Measurements from ENCODE around the gene RBMXL3. TPM values are rescaled to one million over a fixed set of nuclear protein-coding genes. Genes with fewer than 3 reads are reported as not detected.

RBMXL3 gene
- total RNA-seq, 1 experiment from 2014 or later = not detected

DNA sequence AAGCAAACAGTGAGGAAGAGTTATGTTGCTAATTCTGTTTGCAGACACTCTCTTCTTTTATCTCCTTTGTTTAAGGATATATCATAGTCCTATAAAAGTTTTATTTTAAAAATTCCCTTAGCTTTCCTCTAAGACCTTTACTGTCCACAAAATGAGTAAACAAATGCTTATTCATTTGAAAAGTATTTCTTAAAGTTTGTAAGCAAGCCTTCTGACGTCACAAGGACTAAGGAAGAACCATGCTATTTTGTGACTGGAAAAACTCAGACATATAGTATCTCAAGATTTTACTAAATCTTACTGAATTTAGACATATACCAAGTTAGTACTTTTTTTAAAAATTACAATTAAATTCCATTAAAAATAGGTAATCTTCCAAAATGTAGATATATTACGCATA, 5.2 kb upstream of the RBMXL3 start:
- Histone ChIP-seq H4K20me1 (ENCODE audit: control insufficient read depth, insufficient read depth, insufficient read length) (no peaks in the 10 kb centered on the region), H2BK20ac (ENCODE audit: low read depth, low read length, poor library complexity, severe bottlenecking) (no peak overlapping the region), H2BK5ac (ENCODE audit: insufficient read length, low read length) (no peak overlapping the region), H3K79me2 (ENCODE audit: insufficient read depth, low read length) (no peaks in the 10 kb centered on the region), H3K18ac (ENCODE audit: insufficient read length, low read depth, low read length) (no peak overlapping the region), H3K27me3 (ENCODE audit: insufficient read depth, low read length) (no peaks in the 10 kb centered on the region), H3K23me2 (ENCODE audit: insufficient read length, low read depth, low read length, poor library complexity, severe bottlenecking) (no peaks in the 10 kb centered on the region), H3K9me3 (ENCODE audit: control insufficient read depth, low read depth, low read length) (no peaks in the 10 kb centered on the region), H3K23ac (ENCODE audit: insufficient read length, low read depth, low read length) (no peak overlapping the region), H3K27ac (ENCODE audit: insufficient read length, low read depth, low read length) (no peak overlapping the region), H3K79me1 (ENCODE audit: insufficient read depth, low read depth, low read length, poor library complexity, severe bottlenecking) (no peaks in the 10 kb centered on the region), H2BK120ac (ENCODE audit: low read depth, low read length, poor library complexity, severe bottlenecking) (no peak overlapping the region), H3K4ac (ENCODE audit: low read depth, low read length) (no peak overlapping the region), H3K4me1 (ENCODE audit: insufficient read depth, low read length) (no peaks in the 10 kb centered on the region), H4K5ac (ENCODE audit: insufficient read length, low read depth, low read length) (no peak overlapping the region), H3K9ac (ENCODE audit: extremely low read depth, insufficient read length, low read length) (no peak overlapping the region), H2BK12ac (ENCODE audit: insufficient read length, low read depth, low read length) (no peak overlapping the region), H2AK5ac (ENCODE audit: insufficient read length, low read length) (no peak overlapping the region), H2BK15ac (ENCODE audit: low read depth, low read length) (no peak overlapping the region), H3K56ac (ENCODE audit: insufficient read length, low read depth, low read length) (no peak overlapping the region), H2AFZ (ENCODE audit: low read length) (no peak overlapping the region), H3T11ph (ENCODE audit: low read length) (no peak overlapping the region), H4K91ac (ENCODE audit: insufficient read length, low read depth, low read length) (no peak overlapping the region), H4K8ac (replicated peaks; ENCODE audit: insufficient read length, low read depth, low read length) (no peak overlapping the region), H3K4me2 (ENCODE audit: insufficient read depth, insufficient read length, low read length) (no peak overlapping the region), H3K14ac (ENCODE audit: insufficient read depth, low read length) (no peak overlapping the region)
- TF ChIP-seq, protein P1, sequence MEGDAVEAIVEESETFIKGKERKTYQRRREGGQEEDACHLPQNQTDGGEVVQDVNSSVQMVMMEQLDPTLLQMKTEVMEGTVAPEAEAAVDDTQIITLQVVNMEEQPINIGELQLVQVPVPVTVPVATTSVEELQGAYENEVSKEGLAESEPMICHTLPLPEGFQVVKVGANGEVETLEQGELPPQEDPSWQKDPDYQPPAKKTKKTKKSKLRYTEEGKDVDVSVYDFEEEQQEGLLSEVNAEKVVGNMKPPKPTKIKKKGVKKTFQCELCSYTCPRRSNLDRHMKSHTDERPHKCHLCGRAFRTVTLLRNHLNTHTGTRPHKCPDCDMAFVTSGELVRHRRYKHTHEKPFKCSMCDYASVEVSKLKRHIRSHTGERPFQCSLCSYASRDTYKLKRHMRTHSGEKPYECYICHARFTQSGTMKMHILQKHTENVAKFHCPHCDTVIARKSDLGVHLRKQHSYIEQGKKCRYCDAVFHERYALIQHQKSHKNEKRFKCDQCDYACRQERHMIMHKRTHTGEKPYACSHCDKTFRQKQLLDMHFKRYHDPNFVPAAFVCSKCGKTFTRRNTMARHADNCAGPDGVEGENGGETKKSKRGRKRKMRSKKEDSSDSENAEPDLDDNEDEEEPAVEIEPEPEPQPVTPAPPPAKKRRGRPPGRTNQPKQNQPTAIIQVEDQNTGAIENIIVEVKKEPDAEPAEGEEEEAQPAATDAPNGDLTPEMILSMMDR (conservative IDR thresholded peaks at IDR 0.05) = no peak
- H3K36me3 Mint-ChIP-seq (ENCODE audit: insufficient read depth in 1 of 3, low read depth in 3 of 3) = peaks cover 0 to 1% (median 0%) of the 10 kb centered on the region in 3 experiments; a peak in 3 of 7 replicates
- H3K4me1 Mint-ChIP-seq = peaks cover 13 to 20% of the 10 kb centered on the region in 2 experiments
- DNase-seq = no peak
- no peaks in the 10 kb centered on the region for H3K27me3 Mint-ChIP-seq (ENCODE audit: low read depth)
- no peak overlapping the region for H3K4me3 Mint-ChIP-seq
- no CpG with 5 or more reads among the region's 2 CpGs for WGBS (ENCODE audit: extremely low coverage, insufficient read length, low lambda C conversion rate)
- H3K9me3 Mint-ChIP-seq = no peaks in the 10 kb centered on the region
- no peak overlapping the region for H3K27ac Mint-ChIP-seq
